Mesenteric fat pad (tissue), 1 donor: ENCODE data around the gene MAP7D1. TPM values are rescaled to one million over a fixed set of nuclear protein-coding genes. Genes with fewer than 3 reads are reported as not detected.

ENCODE experiments used
- DNase-seq: peaks from one replicate; pipeline ENCODE4 v3.0.0-alpha.2; 2020; ENCODE audit warnings: low spot score
- long read RNA-seq: library from polyadenylated mRNA; unstranded; transcript quantifications from one replicate; pipeline ENCODE4 v2.0.0, GENCODE V29; 2020
- total RNA-seq: library from RNA; stranded (reverse); fragmentation: NEBNext Ultra II Directional; extraction: Animal tissue kit (Norgen Biotek cat#: 25700); gene quantifications from one replicate; pipeline ENCODE4 v1.2.1, GENCODE V29; 2021
- donor health status: DM: yes; HTN: yes; CAD: no.

Gene MAP7D1
- total RNA-seq, result 225 TPM
- long read RNA-seq, partial matches to known transcripts, result 11 of 15 reads
- long read RNA-seq, other reads (novel, unspliced or antisense), result 4 of 15 reads

- DNase-seq, result peak; percentile 95
Measured at GRCh38 chr1:36155408-36156328, at the start of gene MAP7D1. MAP7D1 (plus strand) TSS chr1:36156160; CDS start chr1:36156418, 258 bp downstream.

GRCh38 chr1:36106269-36106668 is 49.7 kb upstream of the MAP7D1 start:
- DNase-seq, result no peak

- no peak for DNase-seq
Measured at GRCh38 chr1:36107394-36107793, 48.6 kb upstream of the MAP7D1 start.

GRCh38 chr1:36108314-36108713 is 47.6 kb upstream of the MAP7D1 start:
- no peak for DNase-seq

GRCh38 chr1:36109041-36109679 is 46.8 kb upstream of the MAP7D1 start:
- DNase-seq, result no peak

GRCh38 chr1:36111151-36111550 is 44.8 kb upstream of the MAP7D1 start:
- no peak for DNase-seq

- no peak for DNase-seq
Measured at GRCh38 chr1:36112823-36113222, 43.1 kb upstream of the MAP7D1 start.

GRCh38 chr1:36114371-36114770 is 41.6 kb upstream of the MAP7D1 start:
- DNase-seq, result no peak

GRCh38 chr1:36115200-36115669 is 40.7 kb upstream of the MAP7D1 start:
- no peak for DNase-seq

- DNase-seq, result no peak
Measured at GRCh38 chr1:36115931-36116330, 40.0 kb upstream of the MAP7D1 start.

GRCh38 chr1:36116901-36117300 is 39.1 kb upstream of the MAP7D1 start:
- DNase-seq, result no peak

GRCh38 chr1:36118447-36119204 is 37.3 kb upstream of the MAP7D1 start:
- DNase-seq, result no peak

- no peak for DNase-seq
Measured at GRCh38 chr1:36119456-36119855, 36.5 kb upstream of the MAP7D1 start.

GRCh38 chr1:36122062-36123030 is 33.6 kb upstream of the MAP7D1 start:
- DNase-seq, result no peak

- no peak for DNase-seq
Measured at GRCh38 chr1:36123356-36123755, 32.6 kb upstream of the MAP7D1 start.

- no peak for DNase-seq
Measured at GRCh38 chr1:36124404-36125128, 31.4 kb upstream of the MAP7D1 start.

GRCh38 chr1:36125129-36125991 is 30.6 kb upstream of the MAP7D1 start, which contains the start of gene COL8A2:
COL8A2 (minus strand) TSS chr1:36125222; CDS start chr1:36100242, 24,980 bp downstream.
- DNase-seq, result no peak

- no peak for DNase-seq
Measured at GRCh38 chr1:36126005-36126716, 29.8 kb upstream of the MAP7D1 start.
